Measurements from ENCODE around the gene NR1I3. TPM values are rescaled to one million over a fixed set of nuclear protein-coding genes. Genes with fewer than 3 reads are reported as not detected.

NR1I3 gene
- total RNA-seq, 1 donor from 2014 or later = not detected

DNA sequence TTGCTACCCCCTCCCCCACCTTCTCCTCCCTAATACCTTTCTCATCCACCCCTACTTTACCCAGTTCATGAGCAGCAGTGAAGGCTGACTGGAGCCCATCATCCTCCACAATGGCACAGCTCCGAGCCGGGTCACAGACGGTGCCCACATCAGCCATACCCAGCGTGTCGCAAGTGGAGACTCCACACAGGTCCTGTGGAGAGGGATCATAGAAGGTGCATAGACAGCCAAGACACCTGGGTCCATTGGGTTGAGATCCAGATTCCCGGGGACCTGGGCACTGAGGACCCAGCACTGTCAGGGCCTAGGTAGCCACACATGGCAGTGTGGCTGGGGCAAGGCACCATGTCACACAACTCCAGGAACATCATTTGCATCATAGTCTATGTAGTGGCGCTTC lies 41.9 kb downstream of the NR1I3 start:
- H3K4me3 Mint-ChIP-seq = no peak overlapping the region
- no peak overlapping the region for H3K27ac Mint-ChIP-seq (ENCODE audit: unreplicated experiment)
- no peaks in the 10 kb centered on the region for H3K27me3 Mint-ChIP-seq (ENCODE audit: low read depth)
- no peaks in the 10 kb centered on the region for H3K36me3 Mint-ChIP-seq (ENCODE audit: low read depth)
- peaks cover 59% of the 10 kb centered on the region for H3K4me1 Mint-ChIP-seq
- H3K9me3 Mint-ChIP-seq = no peaks in the 10 kb centered on the region
- TF ChIP-seq, protein P1, sequence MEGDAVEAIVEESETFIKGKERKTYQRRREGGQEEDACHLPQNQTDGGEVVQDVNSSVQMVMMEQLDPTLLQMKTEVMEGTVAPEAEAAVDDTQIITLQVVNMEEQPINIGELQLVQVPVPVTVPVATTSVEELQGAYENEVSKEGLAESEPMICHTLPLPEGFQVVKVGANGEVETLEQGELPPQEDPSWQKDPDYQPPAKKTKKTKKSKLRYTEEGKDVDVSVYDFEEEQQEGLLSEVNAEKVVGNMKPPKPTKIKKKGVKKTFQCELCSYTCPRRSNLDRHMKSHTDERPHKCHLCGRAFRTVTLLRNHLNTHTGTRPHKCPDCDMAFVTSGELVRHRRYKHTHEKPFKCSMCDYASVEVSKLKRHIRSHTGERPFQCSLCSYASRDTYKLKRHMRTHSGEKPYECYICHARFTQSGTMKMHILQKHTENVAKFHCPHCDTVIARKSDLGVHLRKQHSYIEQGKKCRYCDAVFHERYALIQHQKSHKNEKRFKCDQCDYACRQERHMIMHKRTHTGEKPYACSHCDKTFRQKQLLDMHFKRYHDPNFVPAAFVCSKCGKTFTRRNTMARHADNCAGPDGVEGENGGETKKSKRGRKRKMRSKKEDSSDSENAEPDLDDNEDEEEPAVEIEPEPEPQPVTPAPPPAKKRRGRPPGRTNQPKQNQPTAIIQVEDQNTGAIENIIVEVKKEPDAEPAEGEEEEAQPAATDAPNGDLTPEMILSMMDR (conservative IDR thresholded peaks at IDR 0.05) = no peak
- no peak for DNase-seq (ENCODE audit: low read depth, low spot score)

DNA sequence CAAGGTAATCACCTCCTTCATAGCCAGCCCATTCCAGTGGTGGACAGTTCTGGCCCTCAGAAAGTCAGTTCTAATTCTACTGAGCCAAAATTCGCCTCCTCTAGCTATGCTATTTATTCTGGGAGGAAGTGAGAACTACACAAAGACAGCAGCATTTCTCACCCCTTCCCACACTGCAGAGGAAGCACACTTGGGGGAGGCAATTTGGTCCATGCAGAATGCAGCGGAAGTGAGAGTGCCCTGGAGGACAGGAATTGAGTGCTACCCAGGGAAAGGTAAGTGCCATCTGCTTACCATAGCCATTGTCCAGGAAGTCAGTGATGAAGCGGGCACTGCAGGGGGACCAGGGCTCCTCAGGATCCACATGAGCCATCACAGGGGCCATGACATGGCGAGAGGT lies 42.8 kb downstream of the NR1I3 start:
- no peak for DNase-seq (ENCODE audit: low read depth, low spot score)
- peaks cover 57% of the 10 kb centered on the region for H3K4me1 Mint-ChIP-seq
- no peaks in the 10 kb centered on the region for H3K27me3 Mint-ChIP-seq (ENCODE audit: low read depth)
- TF ChIP-seq, protein P1 (conservative IDR thresholded peaks at IDR 0.05) = no peak
- no peaks in the 10 kb centered on the region for H3K9me3 Mint-ChIP-seq
- no peaks in the 10 kb centered on the region for H3K36me3 Mint-ChIP-seq (ENCODE audit: low read depth)
- no peak overlapping the region for H3K27ac Mint-ChIP-seq (ENCODE audit: unreplicated experiment)
- H3K4me3 Mint-ChIP-seq = no peak overlapping the region

DNA sequence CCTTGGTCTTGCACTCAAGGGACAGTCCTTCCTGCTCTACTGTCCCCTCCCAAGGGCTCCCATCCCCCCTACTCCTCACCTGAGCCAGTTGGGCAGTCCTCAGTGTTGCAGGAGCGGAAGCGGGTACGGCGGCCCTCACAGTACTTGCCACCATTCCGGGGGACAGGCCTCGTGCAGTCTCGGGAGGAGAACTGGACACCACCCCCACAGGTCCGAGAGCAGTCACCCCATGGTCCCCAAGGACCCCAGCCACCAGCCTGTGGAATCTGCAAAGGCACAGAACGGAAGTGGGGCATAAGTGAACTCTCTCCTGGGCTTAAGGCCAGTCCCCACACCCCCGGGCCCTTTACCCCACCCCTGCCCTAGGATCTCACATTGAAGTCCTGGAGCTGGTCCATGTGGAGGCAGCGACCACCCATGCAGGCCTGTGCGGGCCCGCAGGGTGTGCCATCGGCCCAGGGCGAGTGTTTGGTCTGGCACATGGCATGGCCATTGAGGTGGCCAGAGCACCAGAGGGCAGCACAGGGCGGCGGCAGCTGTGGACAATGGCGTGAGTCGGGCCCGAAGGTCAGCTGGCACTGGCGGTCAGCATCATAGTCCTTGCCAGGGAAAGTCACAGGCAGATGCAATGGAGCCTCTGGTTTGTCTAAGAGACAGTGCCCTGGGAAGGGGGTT lies 44.3 kb downstream of the NR1I3 start:
- Mint-ChIP-seq H3K27me3 (ENCODE audit: low read depth) (no peaks in the 10 kb centered on the region), H3K4me1 (peaks cover 43% of the 10 kb centered on the region), H3K27ac (ENCODE audit: unreplicated experiment) (no peak overlapping the region), H3K36me3 (ENCODE audit: low read depth) (no peaks in the 10 kb centered on the region), H3K9me3 (no peaks in the 10 kb centered on the region), H3K4me3 (no peak overlapping the region)
- TF ChIP-seq, protein P1 (conservative IDR thresholded peaks at IDR 0.05) = no peak
- DNase-seq (ENCODE audit: low read depth, low spot score) = no peak

DNA sequence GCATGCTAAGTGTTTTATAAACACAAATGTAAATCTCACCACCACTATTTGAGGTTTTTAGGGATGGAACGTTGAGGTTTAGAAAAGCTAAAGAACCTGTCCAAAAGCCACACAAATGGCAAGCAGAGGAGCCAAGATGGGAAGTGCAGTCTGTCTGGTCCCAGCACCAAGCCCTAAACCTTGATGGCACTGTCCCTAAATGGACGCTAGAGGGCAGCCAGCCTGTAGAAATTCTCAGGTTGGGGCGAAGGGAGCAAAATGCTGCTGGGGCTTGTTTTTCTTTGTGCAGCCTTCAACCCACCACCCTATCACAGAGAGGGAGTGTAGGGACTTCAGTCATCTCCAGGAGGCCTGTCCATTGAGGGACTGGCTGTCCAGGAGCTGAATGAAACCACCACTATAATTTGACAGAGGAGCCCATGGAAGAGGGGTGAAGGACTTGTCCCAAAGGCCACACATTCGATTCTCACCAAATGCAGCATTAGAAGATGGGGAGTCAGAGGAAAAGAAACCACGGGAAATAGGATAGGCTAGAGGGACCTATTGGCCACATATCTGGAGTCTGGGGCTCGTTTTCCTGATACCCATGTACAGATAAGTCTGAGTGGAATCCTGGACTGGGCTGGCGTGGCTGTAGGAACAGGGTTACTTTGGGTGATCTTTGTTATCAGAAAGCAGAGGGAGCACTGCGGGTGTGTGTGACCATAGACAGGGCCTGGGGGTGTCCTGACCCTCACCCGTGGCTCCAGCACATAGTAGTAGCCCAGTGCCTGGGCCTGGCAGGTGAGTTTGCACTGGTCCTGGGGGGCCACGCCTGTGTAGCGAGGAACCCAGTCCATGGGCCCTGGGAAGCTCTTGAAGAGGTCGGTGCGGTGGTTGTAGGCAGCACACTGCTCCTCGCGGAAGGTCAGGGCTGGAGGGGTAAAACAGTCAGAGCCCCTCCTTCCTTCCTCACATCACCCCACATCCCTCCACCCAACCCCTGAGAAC lies 45.2 kb downstream of the NR1I3 start:
- H3K27ac Mint-ChIP-seq (ENCODE audit: unreplicated experiment) = peak overlapping the region; percentile 44
- TF ChIP-seq, protein P1 (conservative IDR thresholded peaks at IDR 0.05) = peak; percentile 86
- H3K4me3 Mint-ChIP-seq = peak overlapping the region; percentile 16

DNA sequence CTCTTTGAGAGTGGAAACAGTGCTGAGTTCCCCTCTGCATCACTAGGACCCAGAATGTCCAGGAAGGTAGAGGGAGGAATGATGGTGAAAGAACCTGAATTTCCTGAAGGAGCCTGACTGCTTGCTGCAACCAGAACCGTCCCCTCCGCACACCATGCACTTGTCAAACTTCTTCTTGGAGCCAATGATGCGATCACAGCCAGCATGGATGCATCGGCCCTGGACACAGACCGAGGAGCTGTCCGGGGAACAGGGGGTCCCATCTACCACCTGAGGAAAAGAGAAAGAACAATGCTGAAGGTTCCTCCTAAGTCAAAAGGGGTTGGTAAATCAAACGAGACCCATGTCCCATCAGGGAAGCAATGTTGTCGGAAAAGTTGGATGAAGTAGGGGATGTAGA lies 46.0 kb downstream of the NR1I3 start:
- TF ChIP-seq, protein P1 (conservative IDR thresholded peaks at IDR 0.05) = no peak
- H3K9me3 Mint-ChIP-seq = no peaks in the 10 kb centered on the region
- no peak for DNase-seq (ENCODE audit: low read depth, low spot score)
- H3K36me3 Mint-ChIP-seq (ENCODE audit: low read depth) = no peaks in the 10 kb centered on the region
- no peak overlapping the region for H3K27ac Mint-ChIP-seq (ENCODE audit: unreplicated experiment)
- peaks cover 29% of the 10 kb centered on the region for H3K4me1 Mint-ChIP-seq
- H3K4me3 Mint-ChIP-seq = no peak overlapping the region
- H3K27me3 Mint-ChIP-seq (ENCODE audit: low read depth) = no peaks in the 10 kb centered on the region

More for the DNA sequence above, 45.2 kb downstream of the NR1I3 start:
- Mint-ChIP-seq H3K4me1 (peaks cover 37% of the 10 kb centered on the region), H3K9me3 (no peaks in the 10 kb centered on the region), H3K27me3 (ENCODE audit: low read depth) (no peaks in the 10 kb centered on the region), H3K36me3 (ENCODE audit: low read depth) (no peaks in the 10 kb centered on the region)
- DNase-seq (ENCODE audit: low read depth, low spot score) = peak; percentile 65
